NCI-H2227 treated with DMSO at 0.1 percent for 48 hours (cell line): Measurements from ENCODE around the gene COL15A1.

Source experiments
- DNase-seq: peaks from one replicate; lab custom pipeline; 2025; lab: John Stamatoyannopoulos, UW

The COL15A1 gene

DNA sequence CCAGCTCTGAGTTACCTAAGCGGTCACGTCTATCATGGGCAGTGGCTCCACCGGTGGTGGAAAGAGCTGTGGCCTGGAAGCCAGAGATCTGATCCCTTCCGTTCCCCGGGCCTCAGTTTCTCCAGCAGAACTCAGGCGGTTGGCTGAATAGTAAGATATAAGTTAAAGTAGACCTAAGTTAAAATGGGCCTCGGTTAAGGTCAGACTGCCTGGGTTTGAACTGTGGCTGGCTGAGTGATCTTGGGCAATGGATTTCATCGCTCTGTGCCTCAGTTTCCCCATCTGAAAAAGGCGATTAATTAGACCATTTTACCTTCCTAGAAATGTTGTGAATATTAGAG is 997 bp downstream of the COL15A1 start:
- no peak for DNase-seq

DNA sequence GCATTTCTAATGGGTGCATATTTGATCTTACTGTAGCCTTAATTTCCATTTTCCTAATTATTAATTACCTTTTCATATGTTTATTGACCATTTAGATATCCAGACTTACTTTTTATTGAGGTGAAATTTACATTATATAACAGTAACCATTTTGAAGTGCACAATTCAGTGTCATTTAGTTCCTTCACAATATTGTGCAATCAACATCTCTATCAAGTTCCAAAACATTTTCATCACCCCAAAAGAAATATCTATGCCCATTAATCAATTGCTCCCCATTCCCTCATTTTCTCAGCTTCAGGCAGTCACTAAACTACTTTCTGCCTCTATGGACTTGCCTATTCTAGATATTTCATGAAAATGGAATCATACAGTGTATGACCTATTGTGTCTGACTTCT is 5.9 kb downstream of the COL15A1 start:
- DNase-seq: no peak

DNA sequence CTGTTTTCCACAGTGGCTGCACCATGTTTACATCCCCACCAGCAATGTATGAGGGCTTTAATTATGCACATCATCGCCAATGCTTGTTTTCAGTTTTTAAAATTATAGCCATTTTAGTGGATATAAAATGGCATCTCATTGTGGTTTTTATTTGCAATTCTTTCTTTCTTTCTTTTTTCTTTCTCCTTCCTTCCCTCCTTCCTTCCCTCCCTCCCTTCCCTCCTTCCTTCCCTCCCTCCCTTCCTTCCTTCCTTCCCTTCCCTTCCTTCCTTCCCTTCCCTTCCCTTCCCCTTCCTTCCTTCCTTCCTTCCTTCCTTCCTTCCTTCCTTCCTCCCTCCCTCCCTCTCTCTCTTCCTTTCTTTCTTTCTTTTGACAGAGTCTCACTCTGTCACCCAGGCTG is 6.6 kb downstream of the COL15A1 start:
- DNase-seq: no peak

DNA sequence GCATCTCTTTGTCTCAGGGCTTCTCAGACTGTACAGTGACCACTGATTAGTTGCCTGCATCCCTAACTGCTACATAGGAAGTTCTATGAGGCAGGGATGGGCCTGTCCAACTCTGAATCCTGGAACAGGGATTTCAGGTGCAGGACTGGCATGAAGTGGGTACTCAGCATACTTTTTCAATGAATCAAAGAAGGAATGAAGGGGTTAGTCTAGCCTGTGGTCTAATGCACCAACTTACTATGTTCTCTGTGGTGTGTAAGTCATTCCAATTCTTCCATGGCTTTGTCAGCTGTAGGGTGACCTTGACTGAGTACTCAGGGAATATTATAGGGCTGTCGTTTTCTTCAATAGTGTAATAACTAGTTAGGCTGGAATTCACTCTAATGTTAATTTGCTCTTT is 8.3 kb downstream of the COL15A1 start:
- DNase-seq: no peak

DNA sequence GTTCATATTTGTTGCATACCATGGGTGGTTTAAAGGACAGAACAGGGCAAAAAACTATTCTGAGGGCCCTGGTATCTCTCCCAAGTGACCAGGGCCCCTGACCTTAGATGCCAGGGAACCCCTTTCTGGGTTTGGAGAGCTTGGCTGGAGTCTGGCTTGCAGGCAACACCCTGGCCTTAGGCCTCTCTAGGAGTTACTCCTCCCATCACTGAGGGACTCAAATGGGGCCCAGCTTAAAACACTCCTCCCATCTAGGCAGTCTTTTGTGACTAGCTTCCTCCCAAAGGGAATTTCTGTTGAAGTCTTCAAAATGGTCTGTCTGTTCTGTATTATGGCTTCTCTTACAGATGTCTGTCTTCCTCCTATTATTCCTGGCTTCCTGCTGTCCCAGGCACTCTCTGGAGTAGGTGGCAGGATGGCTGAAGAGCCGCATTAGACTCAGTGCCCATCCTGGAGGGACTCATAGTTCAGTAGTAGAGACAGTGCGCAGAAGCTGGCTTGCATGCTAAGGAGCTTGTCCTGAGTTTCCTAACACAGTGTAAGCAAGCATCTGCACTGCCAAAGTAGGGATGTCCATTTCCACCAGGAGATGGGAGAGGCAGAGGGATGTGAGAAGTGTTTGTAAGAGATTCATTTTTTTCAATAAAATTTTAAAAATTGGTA is 10.0 kb downstream of the COL15A1 start:
- DNase-seq: no peak

DNA sequence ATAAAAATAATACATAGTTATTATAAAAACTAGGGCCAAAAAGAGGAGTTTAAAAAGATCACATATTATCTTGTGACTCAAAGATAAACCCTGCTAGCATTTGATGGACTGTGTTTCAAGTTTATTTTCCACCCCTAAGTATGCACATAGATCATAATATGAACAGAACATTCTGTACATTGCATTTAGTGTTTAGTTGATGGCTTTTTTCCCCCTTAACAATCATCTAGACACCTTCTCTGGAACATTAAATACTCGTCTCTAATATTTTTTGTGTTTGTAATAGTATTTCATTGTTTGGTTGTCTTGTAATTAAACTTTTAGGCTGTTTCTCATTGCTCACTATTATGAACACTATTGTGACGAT is 10.5 kb downstream of the COL15A1 start:
- no peak for DNase-seq

DNA sequence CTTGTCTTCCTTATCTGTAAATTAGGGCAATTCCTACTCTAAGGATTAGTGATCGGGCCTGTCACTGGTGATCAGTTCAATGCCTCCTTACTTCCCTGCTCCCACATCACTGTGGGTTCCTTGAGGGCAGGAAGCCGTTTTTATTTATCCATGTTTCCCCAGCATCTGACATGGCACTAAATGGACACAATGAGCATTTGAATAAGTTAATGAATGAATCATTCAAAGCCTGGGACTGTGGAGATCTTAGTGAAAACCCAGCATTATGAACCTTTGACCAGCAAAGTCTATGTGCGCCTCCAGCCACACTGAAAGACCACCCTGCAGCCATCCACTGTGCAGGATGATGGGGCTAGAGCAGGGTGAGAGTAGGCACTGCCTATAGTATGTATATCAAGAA is 11.6 kb downstream of the COL15A1 start:
- no peak for DNase-seq

DNA sequence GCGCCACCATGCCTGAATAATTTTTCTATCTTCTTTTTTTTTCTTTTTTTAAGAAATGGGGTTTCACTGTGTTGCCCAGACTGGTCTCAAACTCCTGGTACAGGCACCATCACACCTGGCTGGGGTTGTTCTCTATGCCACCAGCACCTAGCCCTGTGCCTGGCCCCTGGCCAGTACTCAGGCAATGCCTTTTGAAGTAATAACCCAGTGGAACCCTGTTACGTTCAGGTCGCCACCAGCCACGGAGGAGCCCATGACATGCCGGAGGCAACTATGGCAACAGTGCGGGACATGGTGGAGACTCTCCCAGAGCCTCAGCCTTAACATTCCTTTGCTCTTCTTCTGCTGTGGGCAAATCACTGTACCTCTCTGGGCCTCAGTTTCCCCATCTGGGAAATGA is 14.1 kb downstream of the COL15A1 start:
- no peak for DNase-seq

DNA sequence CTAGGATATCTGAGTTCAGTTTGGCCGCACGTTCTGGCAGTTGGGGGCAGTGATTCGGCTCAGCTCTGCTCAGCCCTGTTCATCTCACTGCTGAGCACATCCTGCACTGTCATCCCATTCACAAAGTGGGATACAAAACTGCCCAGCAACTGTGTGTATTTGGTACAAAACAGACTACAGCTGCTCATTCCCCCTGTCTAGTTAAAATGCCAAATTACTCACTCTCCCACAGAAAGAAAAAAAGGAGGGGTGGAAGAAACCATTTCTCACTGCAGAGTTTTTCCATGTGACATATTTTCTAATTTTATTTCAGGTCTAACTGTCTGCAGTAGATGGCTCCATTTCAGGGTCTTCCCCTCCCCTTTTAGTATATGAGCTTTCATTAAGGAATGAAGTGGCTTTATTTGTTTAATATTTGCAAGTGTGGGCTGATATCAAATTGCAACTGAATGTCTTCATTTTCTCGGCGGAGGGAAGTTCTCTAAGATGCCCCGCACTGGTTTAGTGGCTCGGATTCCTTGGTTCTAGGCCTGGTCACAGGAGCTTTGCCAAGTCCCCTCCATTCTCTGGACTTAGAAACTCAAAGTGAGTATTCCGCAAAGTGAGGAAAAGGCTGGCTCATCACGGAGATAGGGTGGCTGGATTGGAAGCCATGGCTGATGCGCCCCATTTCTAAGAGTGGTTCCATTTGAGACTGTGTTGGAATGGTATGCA is 14.7 kb downstream of the COL15A1 start:
- no peak for DNase-seq

DNA sequence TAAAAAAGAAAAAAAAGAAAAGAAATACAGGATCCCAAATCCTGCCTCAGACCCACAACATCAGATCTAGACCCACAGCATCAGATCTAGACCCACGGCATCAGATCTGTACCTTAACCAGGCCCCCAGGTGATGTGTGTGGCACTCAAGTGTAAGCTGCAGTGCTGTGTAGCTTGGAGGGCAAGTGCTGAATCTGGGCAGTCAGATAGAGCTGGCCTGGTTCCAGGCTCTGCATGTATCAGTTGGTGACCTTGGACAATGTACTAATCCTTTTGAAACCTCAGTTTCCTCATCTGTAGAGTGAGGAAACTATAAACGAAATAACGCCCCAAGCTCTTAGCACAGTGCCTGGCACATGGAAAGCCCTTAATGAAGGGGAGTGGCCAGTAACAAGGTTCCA is 16.7 kb downstream of the COL15A1 start:
- no peak for DNase-seq

DNA sequence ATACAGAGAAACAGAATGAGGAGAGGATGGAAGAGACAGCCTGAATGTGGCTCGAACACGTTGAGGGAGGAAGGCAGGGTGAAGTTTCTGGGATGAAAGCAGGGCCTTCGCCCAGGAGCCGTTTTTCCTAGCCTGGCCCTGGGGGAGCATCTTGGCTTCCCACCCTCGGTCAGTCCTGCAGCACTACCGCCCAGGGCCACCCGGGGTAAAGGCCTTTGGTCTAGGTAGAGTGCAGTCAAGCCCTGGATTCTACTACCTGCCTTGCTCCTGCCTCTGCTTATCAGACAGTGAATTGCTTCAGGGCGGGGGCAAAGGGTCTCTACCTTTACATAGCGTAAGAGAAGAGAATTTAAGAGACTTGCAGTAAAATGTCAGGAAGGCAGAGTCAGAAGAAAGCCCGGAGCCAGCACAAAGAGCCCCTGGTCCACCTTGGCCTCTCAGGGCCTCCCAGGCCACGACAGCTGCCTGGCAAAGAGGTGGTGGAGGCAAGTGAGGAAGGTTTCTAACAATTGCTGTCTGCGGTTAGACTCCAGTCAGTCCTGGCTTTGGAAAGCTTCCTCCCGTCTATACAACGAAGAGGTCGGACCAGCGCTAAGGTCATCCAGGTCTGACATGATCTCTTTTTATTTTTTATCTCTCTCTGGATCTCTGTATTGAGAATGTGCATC is 17.9 kb downstream of the COL15A1 start:
- no peak for DNase-seq

DNA sequence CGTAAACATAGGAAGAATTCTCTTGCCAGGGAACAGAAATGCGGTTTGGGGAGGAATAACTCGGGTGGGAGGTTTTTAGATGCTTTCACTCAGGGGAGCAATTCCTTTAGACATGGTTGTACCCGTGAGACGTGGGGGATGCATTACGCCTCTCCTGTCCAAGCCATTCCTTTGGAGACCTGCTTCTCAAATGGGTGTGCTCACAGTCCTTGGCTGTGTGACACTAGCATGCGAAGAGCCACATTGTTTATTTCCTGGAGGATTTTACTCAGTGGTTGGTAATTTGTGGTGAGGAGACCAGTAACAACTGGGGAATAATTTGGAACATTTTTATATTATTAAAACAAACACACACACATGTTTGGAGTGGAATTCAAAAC is 18.5 kb downstream of the COL15A1 start:
- DNase-seq: no peak

DNA sequence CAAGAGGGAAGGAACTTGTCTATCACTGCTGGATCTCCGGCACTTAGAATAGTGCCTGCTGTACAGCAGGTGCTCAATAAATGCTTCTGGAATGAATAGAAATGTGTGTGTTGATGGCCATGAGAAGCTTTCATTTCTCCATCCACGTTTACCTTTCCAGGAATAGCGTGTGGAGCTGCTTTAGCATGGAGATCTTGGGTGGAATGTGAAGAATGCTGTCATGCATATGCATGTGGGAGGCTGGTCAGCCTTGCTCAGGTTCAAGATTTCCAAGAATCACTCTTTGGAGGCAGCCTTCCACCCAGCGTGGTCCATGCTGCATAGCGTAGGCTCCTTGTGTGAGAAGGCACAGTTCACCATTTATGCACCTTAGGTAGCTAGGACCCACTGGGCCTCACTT is 19.2 kb downstream of the COL15A1 start:
- no peak for DNase-seq

DNA sequence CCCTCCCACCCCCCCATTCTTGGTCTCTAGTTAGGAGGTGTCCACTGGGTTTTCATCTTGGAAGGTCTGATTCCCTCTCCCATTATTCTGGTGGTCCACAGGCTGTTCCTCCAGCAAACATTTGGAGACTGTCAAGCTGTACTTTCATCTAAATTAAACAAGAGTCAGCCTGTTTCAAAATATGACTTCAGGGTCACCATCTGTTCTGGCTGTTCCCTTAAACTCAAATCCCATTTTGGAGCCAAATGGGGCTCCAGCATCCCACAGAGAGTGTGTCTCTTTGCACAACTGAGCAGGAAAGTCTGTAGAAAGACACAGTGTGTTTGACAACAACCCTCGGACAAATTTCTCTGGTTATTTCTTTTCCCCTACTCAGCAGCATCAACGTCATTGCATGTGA is 20.5 kb downstream of the COL15A1 start:
- no peak for DNase-seq

DNA sequence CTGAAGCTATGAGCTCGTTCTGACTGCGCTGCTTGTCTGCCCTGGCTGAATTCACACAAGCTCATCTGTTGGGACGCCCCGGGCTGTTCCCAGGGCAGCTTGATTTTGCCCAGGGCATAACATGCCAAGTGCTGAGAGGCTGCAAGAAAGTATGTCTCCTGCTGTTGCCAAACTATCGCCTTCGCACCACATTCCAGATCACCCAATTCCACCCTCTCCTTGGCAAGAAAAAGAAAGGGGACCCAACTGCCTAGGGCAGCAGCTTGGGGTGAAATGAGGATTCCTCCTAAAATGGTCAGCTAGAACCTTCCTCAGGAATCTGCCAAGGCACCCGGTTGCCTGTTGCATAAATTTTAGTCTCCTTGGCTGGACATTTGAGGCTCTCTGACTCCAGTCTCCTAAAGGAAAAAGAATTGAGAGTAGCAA is 21.2 kb downstream of the COL15A1 start:
- DNase-seq: no peak

DNA sequence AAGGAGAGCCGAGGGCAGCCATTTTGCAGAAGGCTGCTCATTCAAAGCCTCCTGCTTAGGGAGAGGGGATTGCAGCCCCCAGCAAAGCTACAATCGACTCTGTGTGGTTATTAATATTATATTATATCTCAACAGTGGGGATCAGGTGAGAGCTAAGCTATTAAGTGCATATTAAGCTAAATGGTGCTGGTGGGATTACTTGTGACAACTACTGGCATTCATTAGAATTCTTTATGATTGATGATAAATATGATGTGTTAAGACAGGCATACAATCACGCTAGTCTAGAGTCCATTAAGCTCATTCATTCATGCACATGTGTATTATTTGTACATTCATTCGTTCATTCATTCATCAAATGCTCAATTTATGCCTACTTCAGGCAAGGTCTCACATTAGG is 23.0 kb downstream of the COL15A1 start:
- no peak for DNase-seq

DNA sequence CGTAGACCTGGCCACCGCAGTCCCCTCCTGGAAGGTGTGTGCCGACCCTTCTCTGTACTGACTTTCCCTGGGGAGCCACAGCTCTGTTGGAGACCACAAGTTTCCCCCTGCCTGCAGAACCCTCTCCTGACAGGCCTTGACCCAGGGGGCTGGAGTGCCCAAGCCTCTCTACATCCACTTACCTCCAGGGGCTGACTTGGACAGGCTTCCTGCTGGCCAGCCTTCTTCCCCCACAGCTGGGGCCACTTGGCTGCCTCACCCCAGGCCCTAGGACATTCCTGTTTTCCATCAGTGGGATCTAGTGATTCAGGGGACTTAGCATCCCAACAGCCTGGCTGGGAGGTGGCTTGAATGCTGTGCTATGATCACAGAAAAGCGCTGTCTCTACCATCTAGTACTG is 23.6 kb downstream of the COL15A1 start:
- no peak for DNase-seq

DNA sequence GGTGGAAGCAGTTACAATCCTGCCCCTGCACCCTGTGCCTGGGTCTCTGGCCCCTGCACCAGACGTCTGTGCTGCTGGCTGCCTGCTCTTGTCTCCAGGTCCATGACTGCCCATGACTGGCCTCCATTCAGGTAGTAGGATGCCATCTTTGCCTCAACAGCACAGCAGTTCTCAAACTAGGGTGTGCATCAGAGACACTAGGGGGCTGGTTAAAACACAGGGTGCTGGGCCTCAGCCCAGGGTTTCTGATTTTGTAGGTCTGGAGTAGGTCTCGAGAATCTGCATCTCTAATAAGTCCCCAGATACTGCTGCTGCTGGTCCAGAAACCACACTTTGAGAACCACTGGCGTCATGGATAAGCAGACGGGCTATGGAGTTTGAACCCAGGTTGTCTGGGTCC is 24.0 kb downstream of the COL15A1 start:
- no peak for DNase-seq

DNA sequence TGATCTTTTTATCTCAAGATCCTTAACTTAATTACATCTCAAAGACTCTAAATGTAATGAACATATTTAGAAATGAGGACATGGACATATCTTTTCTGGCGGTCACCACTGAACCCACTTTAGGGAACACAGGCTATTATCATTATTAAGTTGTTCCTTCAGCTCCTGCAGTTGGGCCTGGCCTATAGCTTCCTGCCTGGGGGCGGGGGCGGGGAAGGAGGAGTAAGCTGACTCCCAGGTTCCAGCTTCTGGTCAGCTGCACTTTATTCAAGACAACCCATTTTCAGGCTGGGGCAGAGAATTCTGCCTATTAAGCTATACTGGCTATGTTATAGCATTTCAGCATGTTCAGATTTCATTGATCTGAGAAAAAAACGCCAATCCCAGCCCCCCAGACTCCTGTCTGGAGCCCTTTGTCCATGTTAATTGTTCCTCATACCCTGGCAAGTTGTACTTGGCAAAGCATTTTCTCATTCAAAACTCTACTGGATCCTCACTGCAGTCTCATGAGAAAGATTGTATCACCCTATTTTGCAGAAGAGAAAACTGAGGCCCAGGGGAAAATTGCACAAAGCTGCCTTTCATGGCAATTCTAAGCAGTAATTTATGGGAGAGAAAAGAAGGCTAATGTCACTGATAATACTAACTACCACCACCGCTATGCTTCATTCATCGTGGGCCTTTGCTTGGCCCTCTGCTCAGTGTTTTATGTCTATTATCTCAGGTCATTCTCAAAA is 25.1 kb downstream of the COL15A1 start:
- DNase-seq: no peak

DNA sequence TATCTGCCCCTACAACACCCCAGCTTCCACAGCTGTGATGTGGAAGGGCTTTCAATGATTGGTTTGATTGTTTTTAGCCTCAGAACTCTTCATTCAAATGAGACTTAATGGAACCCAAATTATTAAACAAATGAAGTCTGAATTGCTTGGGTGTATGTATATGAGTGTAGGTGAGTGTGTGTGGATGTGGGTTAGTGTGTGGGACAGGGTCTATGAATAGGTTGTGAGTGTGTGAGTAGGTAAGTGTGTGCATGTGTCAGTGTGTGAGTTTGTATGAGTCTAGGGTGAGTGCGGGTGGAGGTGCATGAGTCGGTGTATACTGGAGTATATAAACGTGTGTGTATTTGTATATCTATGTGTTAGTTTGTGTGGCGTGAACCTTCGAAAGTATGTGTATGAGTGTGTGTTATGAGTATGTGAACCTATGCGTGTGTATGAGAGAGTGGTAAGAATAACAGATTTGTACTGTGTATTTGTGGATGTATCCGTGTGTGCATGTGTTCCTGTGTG is 26.9 kb downstream of the COL15A1 start:
- no peak for DNase-seq

DNA sequence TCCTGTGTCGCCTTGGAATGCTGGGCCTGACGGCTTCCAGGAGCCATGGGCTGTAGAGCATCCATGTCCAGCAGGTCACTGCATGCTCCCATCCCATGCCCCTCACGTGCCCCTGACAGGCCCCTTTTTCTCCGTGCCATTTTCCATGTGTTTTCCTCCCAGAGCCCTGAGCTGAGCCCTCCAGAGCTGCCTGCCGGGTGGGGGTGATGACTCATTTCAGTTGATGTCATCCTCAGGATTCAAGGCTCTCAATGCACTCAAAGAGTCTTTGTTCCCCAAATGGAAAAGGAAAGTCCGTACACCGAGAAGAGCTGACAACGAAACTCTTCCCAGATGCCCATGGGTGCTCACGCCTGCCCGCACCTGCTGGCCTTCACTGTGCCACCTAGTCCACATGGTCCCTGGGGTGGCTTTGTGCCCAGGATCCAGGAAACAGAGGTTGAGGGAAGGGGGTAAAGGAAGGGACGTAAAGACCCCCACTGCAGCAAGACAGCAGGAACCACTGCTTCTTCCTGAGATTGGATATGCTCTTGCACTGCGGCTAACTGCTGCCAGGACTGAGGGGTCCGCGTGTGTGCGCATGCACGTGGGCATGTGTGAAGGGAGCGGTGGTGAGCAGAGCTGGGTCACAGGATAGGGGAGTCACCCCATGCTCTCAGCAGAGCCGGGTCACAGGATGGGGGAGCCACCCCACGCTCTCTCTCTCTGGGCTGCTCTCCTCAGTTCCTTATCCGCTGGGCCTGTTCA is 27.6 kb downstream of the COL15A1 start:
- no peak for DNase-seq

DNA sequence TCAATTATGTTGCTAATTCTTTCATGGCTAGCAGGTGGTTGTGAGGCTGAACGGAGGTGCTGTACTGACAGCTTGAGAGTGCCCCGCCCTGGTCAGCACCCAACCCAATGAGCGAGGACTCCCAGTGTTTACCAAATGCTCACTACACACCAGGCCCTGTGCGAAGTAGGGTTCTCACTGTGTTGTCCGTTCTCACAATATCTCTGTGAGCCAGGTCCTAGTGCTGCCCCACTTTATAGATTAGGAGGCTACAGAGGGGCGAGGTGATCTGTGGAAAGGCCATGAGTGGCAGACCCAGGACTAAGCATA is 28.2 kb downstream of the COL15A1 start:
- DNase-seq: no peak
